Ovary (tissue), 9 donors: ENCODE results near the gene GPC1. TPM values are rescaled to one million over a fixed set of nuclear protein-coding genes. Genes with fewer than 3 reads are reported as not detected.
A peak's percentile ranks its signal among the peaks of the same experiment; 100 is the strongest.

Experiments
- DNase-seq, 5 donors: peaks; one replicate each; pipeline ENCODE4 v3.0.0-alpha.2; 2019 to 2020
- H3K27ac ChIP-seq, 2 donors: fragments of 200-600 bp; one replicate each; pipeline versions ENCODE4 v1.5.1 to v1.8.0; 2019 to 2022
- H3K27me3 ChIP-seq: fragments of 200-600 bp; one replicate; pipeline ENCODE4 v1.8.0; 2022
- H3K36me3 ChIP-seq: fragments of 200-600 bp; sonication (generic); one replicate; pipeline ENCODE4 v1.5.1; 2019
- H3K4me1 ChIP-seq: one replicate; pipeline ENCODE4 v1.8.1; 2013; ENCODE audit warnings: mild to moderate bottlenecking, moderate library complexity; ENCODE audit not compliant: insufficient read depth
- H3K4me3 ChIP-seq: fragments of 200-600 bp; sonication (generic); one replicate; pipeline ENCODE4 v1.5.1; 2017
- H3K9me3 ChIP-seq, 2 donors: fragments of 200-600 bp in 1 of 2; sonication (generic) in 1 of 2; one replicate each; pipeline versions ENCODE4 v1.5.1 to v1.8.1; 2013 to 2019; ENCODE audit warnings: mild to moderate bottlenecking in 1 of 2, moderate library complexity in 1 of 2
- EP300 ChIP-seq: sonication (generic); formaldehyde crosslinking; IDR thresholded peaks from one replicate; pipeline ENCODE4 v1.6.1; 2017; ENCODE audit warnings: antibody characterized with exemption
- POLR2A ChIP-seq: fragments of 450-650 bp; IDR thresholded peaks from one replicate; pipeline ENCODE4 v1.6.1; 2017; ENCODE audit warnings: antibody characterized with exemption, mild to moderate bottlenecking, moderate library complexity
- WGBS, 3 donors: extraction: QIAGEN DNeasy Blood & Tissue Kit in 1 of 3; methylation state at CpG; one replicate each; pipeline versions ENCODE4 v1.1.5 to v1.1.7; 2013 to 2017; 5-methylcytosine and 5-hydroxymethylcytosine counted together
- intact Hi-C, 4 donors: fragments of 100-400 bp; cut with DNase I; formaldehyde crosslinking; loops; one replicate each; pipeline versions ENCODE4 v1.11.0 to v1.15.1; 2022 to 2023
- polyA plus RNA-seq, 2 donors: library from polyadenylated mRNA; stranded (reverse); fragments of 200-250 nt in 1 of 2; fragments of 350-450 nt in 1 of 2; fragmentation: Illumina TruSeq in 1 of 2; extraction: RNeasy Lipid Tissue Mini Kit (QIAGEN cat#74804) in 1 of 2; gene quantifications; one replicate each; pipeline ENCODE4 v1.2.3, GENCODE V29; 2013 to 2014
- total RNA-seq, 7 donors: library from RNA; depleted of rRNA in 2 of 7; stranded (reverse); fragments of >200 nt in 2 of 7; fragmentation: NEBNext Ultra II Directional in 3 of 7; extraction: Animal tissue kit (Norgen Biotek cat#: 25700) in 3 of 7; gene quantifications; one replicate each; pipeline versions ENCODE4 v1.1.0 to v1.2.4, GENCODE V29; 2016 to 2023
- TF ChIP-seq, protein P1 (sequence below), 3 donors: fragments of 450-650 bp in 2 of 3; fragments of 200-600 bp in 1 of 3; IDR thresholded peaks; one replicate each; pipeline versions ENCODE4 v1.5.1 to v1.8.0; 2016 to 2022; ENCODE audit warnings: antibody characterized with exemption in 3 of 3, mild to moderate bottlenecking in 1 of 3
- donor health status: DM: no; HTN: no; CAD: no; lungs with moderate emphysema.
- donor health status: DM: no; HTN: no; CAD: no.
- donor health status: Bipolar disorder and iron deficiency.
- donor health status: DM: yes; HTN: yes; CAD: no.
- donor health status: DM: no; HTN: no; CAD: no.
- donor health status: DM: yes; HTN: yes; CAD: no.

Gene GPC1
- total and polyA plus RNA-seq, 9 donors = 2.9 to 149 (median 71.4) TPM

- Histone ChIP-seq H3K4me1 (no peaks in the 10 kb centered on the region), H3K27ac (no peak overlapping the region), H3K9me3 (no peaks in the 10 kb centered on the region), H3K4me3 (no peak overlapping the region), H3K27me3 (no peaks in the 10 kb centered on the region), H3K36me3 (no peaks in the 10 kb centered on the region)
- DNase-seq = peak in 4 of 5 donors; percentile 11 to 40 (median 25)
- TF ChIP-seq EP300 (no peak), POLR2A (no peak)
- TF ChIP-seq, protein P1, sequence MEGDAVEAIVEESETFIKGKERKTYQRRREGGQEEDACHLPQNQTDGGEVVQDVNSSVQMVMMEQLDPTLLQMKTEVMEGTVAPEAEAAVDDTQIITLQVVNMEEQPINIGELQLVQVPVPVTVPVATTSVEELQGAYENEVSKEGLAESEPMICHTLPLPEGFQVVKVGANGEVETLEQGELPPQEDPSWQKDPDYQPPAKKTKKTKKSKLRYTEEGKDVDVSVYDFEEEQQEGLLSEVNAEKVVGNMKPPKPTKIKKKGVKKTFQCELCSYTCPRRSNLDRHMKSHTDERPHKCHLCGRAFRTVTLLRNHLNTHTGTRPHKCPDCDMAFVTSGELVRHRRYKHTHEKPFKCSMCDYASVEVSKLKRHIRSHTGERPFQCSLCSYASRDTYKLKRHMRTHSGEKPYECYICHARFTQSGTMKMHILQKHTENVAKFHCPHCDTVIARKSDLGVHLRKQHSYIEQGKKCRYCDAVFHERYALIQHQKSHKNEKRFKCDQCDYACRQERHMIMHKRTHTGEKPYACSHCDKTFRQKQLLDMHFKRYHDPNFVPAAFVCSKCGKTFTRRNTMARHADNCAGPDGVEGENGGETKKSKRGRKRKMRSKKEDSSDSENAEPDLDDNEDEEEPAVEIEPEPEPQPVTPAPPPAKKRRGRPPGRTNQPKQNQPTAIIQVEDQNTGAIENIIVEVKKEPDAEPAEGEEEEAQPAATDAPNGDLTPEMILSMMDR (IDR thresholded peaks at IDR 0.05) = no peak
- WGBS, 3 donors = 69 to 70% (median 70%) methylated on average over 28 of the region's 28 CpGs
- intact Hi-C loops = no loop called here
Measured at GRCh38 chr2:240465765-240466578, 30.5 kb downstream of the GPC1 start.

DNA sequence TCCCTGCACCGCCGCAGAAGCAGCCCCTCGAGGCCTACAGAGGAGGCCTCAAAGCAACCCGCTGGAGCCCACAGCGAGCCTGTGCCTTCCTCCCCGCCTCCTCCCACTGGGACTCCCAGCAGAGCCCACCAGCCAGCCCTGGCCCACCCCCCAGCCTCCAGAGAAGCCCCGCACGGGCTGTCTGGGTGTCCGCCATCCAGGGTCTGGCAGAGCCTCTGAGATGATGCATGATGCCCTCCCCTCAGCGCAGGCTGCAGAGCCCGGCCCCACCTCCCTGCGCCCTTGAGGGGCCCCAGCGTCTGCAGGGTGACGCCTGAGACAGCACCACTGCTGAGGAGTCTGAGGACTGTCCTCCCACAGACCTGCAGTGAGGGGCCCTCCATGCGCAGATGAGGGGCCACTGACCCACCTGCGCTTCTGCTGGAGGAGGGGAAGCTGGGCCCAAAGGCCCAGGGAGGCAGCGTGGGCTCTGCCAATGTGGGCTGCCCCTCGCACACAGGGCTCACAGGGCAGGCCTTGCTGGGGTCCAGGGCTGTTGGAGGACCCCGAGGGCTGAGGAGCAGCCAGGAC lies 31.2 kb downstream of the GPC1 start:
- intact Hi-C loops = no loop called here
- Histone ChIP-seq H3K9me3 (no peaks in the 10 kb centered on the region), H3K27ac (no peak overlapping the region), H3K27me3 (no peaks in the 10 kb centered on the region), H3K4me3 (no peak overlapping the region), H3K36me3 (no peaks in the 10 kb centered on the region), H3K4me1 (no peaks in the 10 kb centered on the region)
- TF ChIP-seq, protein P1 (IDR thresholded peaks at IDR 0.05) = no peak
- TF ChIP-seq EP300 (no peak), POLR2A (no peak)
- DNase-seq = peak in 4 of 5 donors; percentile 8 to 42 (median 27)
- 75 to 90% (median 80%) methylated on average over 17 to 19 of the region's 19 CpGs for WGBS, 3 donors

DNA sequence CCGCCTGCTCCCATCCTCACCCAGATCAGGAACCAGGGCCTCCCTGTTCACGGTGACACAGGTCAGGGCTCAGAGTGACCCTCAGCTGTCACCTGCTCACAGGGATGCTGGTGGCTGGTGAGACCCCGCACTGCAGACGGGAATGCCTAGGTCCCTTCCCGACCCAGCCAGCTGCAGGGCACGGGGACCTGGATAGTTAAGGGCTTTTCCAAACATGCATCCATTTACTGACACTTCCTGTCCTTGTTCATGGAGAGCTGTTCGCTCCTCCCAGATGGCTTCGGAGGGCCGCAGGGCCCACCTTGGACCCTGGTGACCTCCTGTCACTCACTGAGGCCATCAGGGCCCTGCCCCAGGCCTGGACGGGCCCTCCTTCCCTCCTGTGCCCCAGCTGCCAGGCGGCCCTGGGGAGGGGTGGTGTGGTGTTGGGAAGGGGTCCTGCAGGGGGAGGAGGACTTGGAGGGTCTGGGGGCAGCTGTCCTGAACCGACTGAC lies 31.7 kb downstream of the GPC1 start:
- H3K4me1 ChIP-seq = no peaks in the 10 kb centered on the region
- no peak overlapping the region for H3K4me3 ChIP-seq
- WGBS, 3 donors = 72 to 83% (median 81%) methylated on average over 12 of the region's 12 CpGs
- H3K27ac ChIP-seq = no peak overlapping the region
- no peaks in the 10 kb centered on the region for H3K9me3 ChIP-seq
- peak in 3 of 5 donors; percentile 10 to 25 (median 19) for DNase-seq
- intact Hi-C loops = no loop called here
- no peaks in the 10 kb centered on the region for H3K36me3 ChIP-seq
- no peaks in the 10 kb centered on the region for H3K27me3 ChIP-seq
- TF ChIP-seq, protein P1 (IDR thresholded peaks at IDR 0.05) = no peak
- TF ChIP-seq POLR2A (no peak), EP300 (no peak)

DNA sequence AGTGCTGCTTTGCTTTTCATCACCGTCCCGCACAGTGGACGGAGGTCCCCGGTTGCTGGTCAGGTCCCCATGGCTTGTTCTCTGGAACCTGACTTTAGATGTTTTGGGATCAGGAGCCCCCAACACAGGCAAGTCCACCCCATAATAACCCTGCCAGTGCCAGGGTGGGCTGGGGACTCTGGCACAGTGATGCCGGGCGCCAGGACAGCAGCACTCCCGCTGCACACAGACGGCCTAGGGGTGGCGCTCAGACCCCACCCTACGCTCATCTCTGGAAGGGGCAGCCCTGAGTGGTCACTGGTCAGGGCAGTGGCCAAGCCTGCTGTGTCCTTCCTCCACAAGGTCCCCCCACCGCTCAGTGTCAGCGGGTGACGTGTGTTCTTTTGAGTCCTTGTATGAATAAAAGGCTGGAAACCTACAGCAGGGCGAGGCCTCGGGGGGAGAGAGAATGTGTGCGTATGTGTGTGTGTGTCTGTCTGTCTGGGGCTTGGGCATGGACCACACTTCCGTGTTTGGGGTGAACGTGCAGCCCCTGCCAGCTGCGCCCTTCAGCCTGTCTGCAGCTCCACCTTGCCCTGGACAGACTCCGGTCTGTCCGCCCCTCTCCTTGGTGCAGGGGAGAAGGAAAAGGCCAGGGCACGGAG lies 32.3 kb downstream of the GPC1 start:
- no peaks in the 10 kb centered on the region for H3K36me3 ChIP-seq
- H3K4me3 ChIP-seq = no peak overlapping the region
- intact Hi-C loops = no loop called here
- peak in 4 of 5 donors; percentile 14 to 37 (median 25) for DNase-seq
- WGBS, 3 donors = 82 to 87% (median 86%) methylated on average over 22 of the region's 22 CpGs
- no peaks in the 10 kb centered on the region for H3K27me3 ChIP-seq
- H3K27ac ChIP-seq = no peak overlapping the region
- TF ChIP-seq EP300 (no peak), POLR2A (no peak)
- TF ChIP-seq, protein P1 (IDR thresholded peaks at IDR 0.05) = no peak
- H3K9me3 ChIP-seq = no peaks in the 10 kb centered on the region
- no peaks in the 10 kb centered on the region for H3K4me1 ChIP-seq
